SJSA1 (cell line): Measurements from ENCODE around the gene CALD1. TPM values are rescaled to one million over a fixed set of nuclear protein-coding genes. Genes with fewer than 3 reads are reported as not detected.

Source experiments
- DNase-seq, 2 experiments: peaks; one replicate each; pipeline ENCODE4 v3.0.0-alpha.2; 2015 to 2020; ENCODE audit warnings: low spot score in 2 of 2, low read depth in 1 of 2
- H3K27ac ChIP-seq: fragments of 250-450 bp; sonication (Bioruptor Pico); 2 replicates; pipeline ENCODE4 v1.5.1; 2020; ENCODE audit warnings: mild to moderate bottlenecking, moderate library complexity
- H3K27me3 ChIP-seq: fragments of 250-450 bp; sonication (Bioruptor Pico); replicated peaks from 2 replicates; pipeline ENCODE4 v1.5.1; 2020; ENCODE audit warnings: mild to moderate bottlenecking, moderate library complexity
- H3K36me3 ChIP-seq: fragments of 250-450 bp; sonication (Bioruptor Pico); 2 replicates; pipeline ENCODE4 v1.5.1; 2020; ENCODE audit warnings: mild to moderate bottlenecking
- H3K4me1 ChIP-seq: fragments of 250-450 bp; sonication (Bioruptor Pico); replicated peaks from 2 replicates; pipeline ENCODE4 v1.6.1; 2021; ENCODE audit warnings: mild to moderate bottlenecking
- H3K4me3 ChIP-seq: fragments of 250-450 bp; sonication (Bioruptor Pico); 2 replicates; pipeline ENCODE4 v1.5.1; 2020; ENCODE audit warnings: mild to moderate bottlenecking
- H3K9me3 ChIP-seq: fragments of 250-450 bp; sonication (Bioruptor Pico); replicated peaks from 2 replicates; pipeline ENCODE4 v1.5.1; 2020; ENCODE audit warnings: mild to moderate bottlenecking
- total RNA-seq: library from RNA; depleted of rRNA; stranded (reverse); fragments of >200 nt; shearing (Covaris generic); gene quantifications from 2 replicates; pipeline ENCODE4 v1.2.3, GENCODE V29; 2014

Gene CALD1
- total RNA-seq, 1 experiment from 2014 or later: 544 TPM

DNA sequence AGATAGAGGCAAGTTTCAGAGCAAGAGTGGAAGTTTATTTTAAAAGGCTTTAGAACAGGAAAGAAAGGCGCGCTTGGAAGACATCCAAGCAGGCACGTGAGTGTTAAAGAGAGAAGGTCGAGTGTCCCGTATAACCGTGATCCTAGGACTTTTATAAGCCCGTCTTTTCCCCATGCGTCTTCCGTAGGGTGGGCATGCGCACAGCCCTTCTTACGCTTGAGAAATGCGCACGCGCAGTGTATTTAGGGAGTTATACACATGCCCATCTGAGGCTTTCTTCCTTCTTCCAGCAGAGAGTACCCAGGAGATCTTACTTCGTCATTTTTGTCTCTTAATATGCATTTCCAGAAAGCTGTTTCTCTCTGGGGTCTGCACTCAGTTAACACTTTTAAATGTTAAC is 52.4 kb downstream of the CALD1 start:
- Histone ChIP-seq H3K4me3 (no peak overlapping the region), H3K4me1 (peaks cover 35% of the 10 kb centered on the region)
- no peak for DNase-seq

DNA sequence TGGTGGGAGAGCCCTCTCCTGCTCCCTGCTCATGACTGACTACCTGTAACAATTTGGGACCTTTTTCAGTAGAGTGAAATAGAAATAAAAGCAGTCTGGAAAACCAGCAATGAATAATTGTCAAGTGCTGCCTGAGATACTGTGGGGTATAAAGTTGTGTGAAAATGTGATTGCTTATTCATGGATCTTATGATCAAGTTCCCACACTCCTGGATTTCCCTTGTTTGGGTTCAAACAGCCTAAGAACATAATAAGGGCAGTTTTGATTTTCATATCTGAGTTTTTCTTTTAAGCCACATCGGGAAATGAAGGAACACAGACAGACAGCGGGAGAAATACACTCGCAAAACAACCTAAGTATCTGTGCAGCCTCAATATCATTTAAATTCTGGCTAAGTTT is 52.9 kb downstream of the CALD1 start:
- no peaks in the 10 kb centered on the region for H3K9me3 ChIP-seq
- no peaks in the 10 kb centered on the region for H3K27me3 ChIP-seq
- peaks cover 76% of the 10 kb centered on the region for H3K36me3 ChIP-seq
- no peak overlapping the region for H3K27ac ChIP-seq
- no peak for DNase-seq
- peaks cover 30% of the 10 kb centered on the region for H3K4me1 ChIP-seq
- H3K4me3 ChIP-seq: no peak overlapping the region

More for the DNA sequence above, 52.4 kb downstream of the CALD1 start:
- H3K27me3 ChIP-seq: no peaks in the 10 kb centered on the region
- H3K36me3 ChIP-seq: peaks cover 77% of the 10 kb centered on the region
- H3K9me3 ChIP-seq: no peaks in the 10 kb centered on the region
- H3K27ac ChIP-seq: no peak overlapping the region

- H3K27me3 ChIP-seq: no peaks in the 10 kb centered on the region
- H3K9me3 ChIP-seq: no peaks in the 10 kb centered on the region
- H3K4me1 ChIP-seq: peaks cover 15% of the 10 kb centered on the region
- DNase-seq: peak in 1 of 2 experiments; percentile 38
- H3K36me3 ChIP-seq: peaks cover 72% of the 10 kb centered on the region
- H3K4me3 ChIP-seq: no peak overlapping the region
- H3K27ac ChIP-seq: peak overlapping the region; percentile 11; the same call in 1 of the 2 replicates
Measured at GRCh38 chr7:134834689-134835462, 55.4 kb downstream of the CALD1 start.

DNA sequence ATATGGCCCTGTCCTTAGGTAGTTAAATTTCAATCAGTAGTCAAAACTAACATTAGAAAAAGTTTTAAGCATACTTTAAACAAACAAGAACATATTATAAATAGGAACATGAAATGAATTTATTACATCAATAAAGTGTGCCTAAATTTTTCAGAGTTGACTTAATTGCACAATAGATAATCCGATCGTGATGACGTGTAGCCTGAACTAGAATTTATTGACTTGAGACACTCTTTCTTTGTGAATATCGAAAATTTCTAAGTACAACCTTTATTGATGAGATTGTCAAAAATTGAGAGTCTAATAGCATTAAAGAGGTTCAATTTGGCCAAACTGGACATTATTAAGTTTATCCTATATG is 56.0 kb downstream of the CALD1 start:
- Histone ChIP-seq H3K4me3 (no peak overlapping the region), H3K4me1 (peaks cover 15% of the 10 kb centered on the region), H3K9me3 (no peaks in the 10 kb centered on the region), H3K36me3 (peaks cover 76% of the 10 kb centered on the region), H3K27me3 (no peaks in the 10 kb centered on the region), H3K27ac (0 out of 2 replicates have a peak overlapping the region, but pooled peaks have one; percentile 11)
- no peak for DNase-seq

DNA sequence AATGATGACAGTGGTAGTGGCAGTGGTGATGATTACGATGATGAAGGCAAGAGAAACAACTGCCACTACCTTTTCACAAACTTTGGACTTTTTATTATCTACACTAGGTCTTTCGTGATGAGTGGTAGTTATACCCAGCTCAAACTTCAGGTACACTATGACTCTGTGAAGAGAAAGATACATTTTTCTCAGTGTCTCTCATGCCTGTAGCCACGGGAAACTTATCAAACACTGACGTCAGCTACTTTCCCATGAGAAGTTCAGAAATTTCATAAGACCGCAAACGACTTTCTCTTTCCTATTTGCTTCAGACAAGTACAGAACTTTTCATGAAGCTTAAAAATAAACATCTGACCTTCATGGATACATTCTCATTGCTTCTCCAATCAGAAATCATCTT is 57.0 kb downstream of the CALD1 start:
- peak overlapping the region; percentile 67 for H3K27ac ChIP-seq
- DNase-seq: peak in 1 of 2 experiments; percentile 66
- H3K9me3 ChIP-seq: no peaks in the 10 kb centered on the region
- no peak overlapping the region for H3K4me3 ChIP-seq
- H3K4me1 ChIP-seq: peaks cover 15% of the 10 kb centered on the region
- H3K27me3 ChIP-seq: no peaks in the 10 kb centered on the region
- peaks cover 78% of the 10 kb centered on the region for H3K36me3 ChIP-seq

- Histone ChIP-seq H3K36me3 (peaks cover 75% of the 10 kb centered on the region), H3K4me1 (peaks cover 14% of the 10 kb centered on the region)
Measured at GRCh38 chr7:134839298-134839697, 59.9 kb downstream of the CALD1 start.

GRCh38 chr7:134842062-134842461 is 62.6 kb downstream of the CALD1 start:
- H3K36me3 ChIP-seq: peaks cover 82% of the 10 kb centered on the region
- no peak for DNase-seq
- H3K27me3 ChIP-seq: no peaks in the 10 kb centered on the region
- no peak overlapping the region for H3K27ac ChIP-seq
- H3K4me1 ChIP-seq: 0 out of 2 replicates have a peak, but pooled peaks cover 3% of the 10 kb centered on the region
- no peak overlapping the region for H3K4me3 ChIP-seq
- H3K9me3 ChIP-seq: no peaks in the 10 kb centered on the region

More at GRCh38 chr7:134839298-134839697, 59.9 kb downstream of the CALD1 start:
- no peak for DNase-seq
- Histone ChIP-seq H3K4me3 (no peak overlapping the region), H3K9me3 (no peaks in the 10 kb centered on the region), H3K27ac (no peak overlapping the region), H3K27me3 (no peaks in the 10 kb centered on the region)

GRCh38 chr7:134842886-134843430 is 63.5 kb downstream of the CALD1 start:
- no peak for DNase-seq
- no peaks in the 10 kb centered on the region for H3K27me3 ChIP-seq
- peaks cover 84% of the 10 kb centered on the region for H3K36me3 ChIP-seq
- no peak overlapping the region for H3K4me3 ChIP-seq
- H3K27ac ChIP-seq: no peak overlapping the region
- H3K4me1 ChIP-seq: 0 out of 2 replicates have a peak, but pooled peaks cover 3% of the 10 kb centered on the region
- no peaks in the 10 kb centered on the region for H3K9me3 ChIP-seq

GRCh38 chr7:134844200-134844599 is 64.8 kb downstream of the CALD1 start:
- DNase-seq: no peak
- H3K36me3 ChIP-seq: peaks cover 86% of the 10 kb centered on the region
- no peaks in the 10 kb centered on the region for H3K9me3 ChIP-seq
- no peak overlapping the region for H3K4me3 ChIP-seq
- H3K27me3 ChIP-seq: no peaks in the 10 kb centered on the region
- no peak overlapping the region for H3K27ac ChIP-seq
- H3K4me1 ChIP-seq: 0 out of 2 replicates have a peak, but pooled peaks cover 3% of the 10 kb centered on the region

- Histone ChIP-seq H3K4me1 (0 out of 2 replicates have a peak, but pooled peaks cover 3% of the 10 kb centered on the region), H3K36me3 (peaks cover 94% of the 10 kb centered on the region), H3K27ac (no peak overlapping the region), H3K9me3 (no peaks in the 10 kb centered on the region), H3K4me3 (no peak overlapping the region), H3K27me3 (no peaks in the 10 kb centered on the region)
- DNase-seq: no peak
Measured at GRCh38 chr7:134845461-134845860, 66.0 kb downstream of the CALD1 start.

- H3K27ac ChIP-seq: no peak overlapping the region
- H3K4me1 ChIP-seq: 0 out of 2 replicates have a peak, but pooled peaks cover 3% of the 10 kb centered on the region
- peaks cover 89% of the 10 kb centered on the region for H3K36me3 ChIP-seq
- no peak overlapping the region for H3K4me3 ChIP-seq
- no peaks in the 10 kb centered on the region for H3K27me3 ChIP-seq
- H3K9me3 ChIP-seq: no peaks in the 10 kb centered on the region
- no peak for DNase-seq
Measured at GRCh38 chr7:134847851-134848588, 68.6 kb downstream of the CALD1 start.

GRCh38 chr7:134850066-134850465 is 70.6 kb downstream of the CALD1 start:
- Histone ChIP-seq H3K36me3 (peaks cover 78% of the 10 kb centered on the region), H3K27ac (no peak overlapping the region)

DNA sequence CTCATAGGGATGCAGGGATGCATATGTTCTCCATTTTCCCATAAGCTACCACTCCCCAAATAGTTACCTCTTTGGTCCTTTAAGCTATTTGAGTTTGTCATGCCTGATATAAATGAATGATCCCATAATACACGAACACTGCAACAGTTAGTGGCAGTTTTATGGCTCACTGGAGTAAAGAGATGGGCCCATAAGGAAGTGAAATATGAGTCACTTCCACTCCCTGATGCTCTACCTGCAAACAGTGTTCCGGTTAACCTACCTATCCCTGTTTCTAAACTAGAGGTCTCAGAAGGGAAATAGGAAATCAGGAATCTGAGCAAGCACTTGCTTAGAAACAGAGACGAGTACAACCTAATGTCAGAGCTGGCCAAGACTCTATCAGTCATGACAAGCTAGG is 71.7 kb downstream of the CALD1 start:
- H3K4me1 ChIP-seq: peaks cover 24% of the 10 kb centered on the region
- no peak for DNase-seq

More at GRCh38 chr7:134850066-134850465, 70.6 kb downstream of the CALD1 start:
- no peak for DNase-seq
- Histone ChIP-seq H3K9me3 (no peaks in the 10 kb centered on the region), H3K27me3 (no peaks in the 10 kb centered on the region), H3K4me1 (peaks cover 13% of the 10 kb centered on the region), H3K4me3 (no peak overlapping the region)

DNA sequence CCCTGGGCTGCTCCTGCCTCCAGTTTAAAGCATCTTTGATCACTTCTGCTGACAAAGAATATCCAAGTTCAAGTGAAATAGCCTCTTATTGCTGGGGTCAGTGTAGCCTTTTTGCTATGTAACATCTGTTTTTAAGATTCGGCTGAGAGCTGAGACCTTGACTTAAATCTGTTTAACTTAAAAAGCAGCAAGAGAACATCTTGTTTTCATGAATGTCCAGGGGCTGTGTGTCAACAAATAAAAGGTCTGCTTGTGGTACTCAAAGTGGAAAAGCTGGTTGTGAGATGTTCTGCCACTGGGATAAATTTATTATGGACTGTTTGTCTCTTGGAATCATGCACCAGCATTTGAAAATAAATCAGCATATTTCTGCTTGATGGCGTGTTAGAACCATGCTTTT is 73.2 kb downstream of the CALD1 start:
- no peak overlapping the region for H3K4me3 ChIP-seq
- H3K27me3 ChIP-seq: no peaks in the 10 kb centered on the region
- no peak for DNase-seq
- H3K27ac ChIP-seq: no peak overlapping the region
- H3K36me3 ChIP-seq: peaks cover 58% of the 10 kb centered on the region
- no peaks in the 10 kb centered on the region for H3K9me3 ChIP-seq
- H3K4me1 ChIP-seq: peaks cover 32% of the 10 kb centered on the region

More for the DNA sequence above, 71.7 kb downstream of the CALD1 start:
- Histone ChIP-seq H3K9me3 (no peaks in the 10 kb centered on the region), H3K36me3 (peaks cover 72% of the 10 kb centered on the region), H3K27me3 (no peaks in the 10 kb centered on the region), H3K4me3 (no peak overlapping the region), H3K27ac (no peak overlapping the region)
